Smooth muscle cell (in vitro differentiated cells): ENCODE data around the gene PRKCQ. TPM values are rescaled to one million over a fixed set of nuclear protein-coding genes. Genes with fewer than 3 reads are reported as not detected.

ENCODE experiments used
- DNase-seq: peaks from one replicate; lab custom pipeline; 2025; ENCODE audit not compliant: unreplicated experiment; lab: John Stamatoyannopoulos, UW
- H2AFZ ChIP-seq: fragments of 200-600 bp; sonication (generic); 2 replicates; pipeline ENCODE4 v1.6.0; 2016; ENCODE audit warnings: antibody characterized with exemption, low read depth, mild to moderate bottlenecking
- H3F3A ChIP-seq: fragments of 200-600 bp; sonication (generic); 2 replicates; pipeline ENCODE4 v1.6.0; 2017; ENCODE audit warnings: antibody characterized with exemption, low read depth
- H3K27ac ChIP-seq: fragments of 200-600 bp; sonication (generic); 2 replicates; pipeline ENCODE4 v1.5.1; 2016; ENCODE audit warnings: low read depth, mild to moderate bottlenecking
- H3K27me3 ChIP-seq: fragments of 200-600 bp; sonication (generic); 2 replicates; pipeline ENCODE4 v1.6.1; 2016; ENCODE audit warnings: low read depth, mild to moderate bottlenecking
- H3K36me3 ChIP-seq: fragments of 200-600 bp; sonication (generic); 2 replicates; pipeline ENCODE4 v1.5.1; 2016; ENCODE audit warnings: low read depth
- H3K4me1 ChIP-seq: fragments of 200-600 bp; sonication (generic); 2 replicates; pipeline ENCODE4 v1.5.1; 2016; ENCODE audit warnings: low read depth
- H3K4me2 ChIP-seq: fragments of 200-600 bp; sonication (generic); 2 replicates; pipeline ENCODE4 v1.6.0; 2016; ENCODE audit warnings: mild to moderate bottlenecking
- H3K4me3 ChIP-seq: fragments of 200-600 bp; sonication (generic); 2 replicates; pipeline ENCODE4 v1.5.1; 2016; ENCODE audit warnings: mild to moderate bottlenecking
- H3K79me2 ChIP-seq: fragments of 200-600 bp; sonication (generic); 2 replicates; pipeline ENCODE4 v1.6.0; 2016; ENCODE audit warnings: low read depth, mild to moderate bottlenecking
- H3K9ac ChIP-seq: fragments of 200-600 bp; sonication (generic); 2 replicates; pipeline ENCODE4 v1.6.0; 2016; ENCODE audit warnings: low read depth
- H3K9me3 ChIP-seq: fragments of 200-600 bp; sonication (generic); replicated peaks from 2 replicates; pipeline ENCODE4 v1.5.1; 2016; ENCODE audit warnings: low read depth
- H4K20me1 ChIP-seq: fragments of 200-600 bp; sonication (generic); 2 replicates; pipeline ENCODE4 v1.6.0; 2016; ENCODE audit warnings: low read depth
- WGBS: methylation state at CpG from one replicate; pipeline ENCODE4 v1.1.7; 2016; ENCODE audit warnings: low lambda C conversion rate; 5-methylcytosine and 5-hydroxymethylcytosine counted together
- polyA plus RNA-seq: library from polyadenylated mRNA; unstranded; fragments of >200 nt; fragmentation: Nextera tagmentation; extraction: Ambion mirVana; gene quantifications from 2 replicates; pipeline ENCODE4 v1.2.1, GENCODE V29; 2016
- total RNA-seq: library from RNA; depleted of rRNA; stranded (reverse); fragments of >200 nt; gene quantifications from 2 replicates; pipeline ENCODE4 v1.2.3, GENCODE V29; 2014
- TF ChIP-seq, protein P1 (sequence below): fragments of 200-600 bp; sonication (generic); IDR thresholded peaks from 2 replicates; pipeline ENCODE4 v1.5.1; 2017; ENCODE audit warnings: borderline replicate concordance, mild to moderate bottlenecking, antibody characterized with exemption; ENCODE audit not compliant: insufficient read depth, poor library complexity, severe bottlenecking

PRKCQ gene
- total and polyA plus RNA-seq, 2 experiments from 2014 or later: 0.27 to 0.38 TPM

DNA sequence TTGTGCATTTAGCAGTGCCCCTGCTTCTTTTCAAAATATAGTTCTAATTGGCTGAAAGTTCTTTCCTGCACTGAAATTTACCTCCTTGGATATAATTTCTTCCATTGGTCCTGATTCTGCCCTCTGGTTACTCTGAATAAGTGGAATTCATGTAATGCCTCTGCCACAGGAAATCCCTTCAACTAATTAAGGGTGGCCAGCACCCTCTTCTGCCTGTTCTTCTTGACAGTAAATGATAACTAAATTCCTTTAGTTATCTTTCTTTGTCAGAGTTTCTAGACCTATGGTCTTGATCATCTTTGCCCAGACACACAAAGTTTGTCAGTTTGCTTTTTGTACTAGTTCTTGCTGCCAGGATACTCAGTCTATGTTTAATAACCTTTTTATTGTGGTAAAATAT, 40.2 kb downstream of the PRKCQ start:
- TF ChIP-seq, protein P1, sequence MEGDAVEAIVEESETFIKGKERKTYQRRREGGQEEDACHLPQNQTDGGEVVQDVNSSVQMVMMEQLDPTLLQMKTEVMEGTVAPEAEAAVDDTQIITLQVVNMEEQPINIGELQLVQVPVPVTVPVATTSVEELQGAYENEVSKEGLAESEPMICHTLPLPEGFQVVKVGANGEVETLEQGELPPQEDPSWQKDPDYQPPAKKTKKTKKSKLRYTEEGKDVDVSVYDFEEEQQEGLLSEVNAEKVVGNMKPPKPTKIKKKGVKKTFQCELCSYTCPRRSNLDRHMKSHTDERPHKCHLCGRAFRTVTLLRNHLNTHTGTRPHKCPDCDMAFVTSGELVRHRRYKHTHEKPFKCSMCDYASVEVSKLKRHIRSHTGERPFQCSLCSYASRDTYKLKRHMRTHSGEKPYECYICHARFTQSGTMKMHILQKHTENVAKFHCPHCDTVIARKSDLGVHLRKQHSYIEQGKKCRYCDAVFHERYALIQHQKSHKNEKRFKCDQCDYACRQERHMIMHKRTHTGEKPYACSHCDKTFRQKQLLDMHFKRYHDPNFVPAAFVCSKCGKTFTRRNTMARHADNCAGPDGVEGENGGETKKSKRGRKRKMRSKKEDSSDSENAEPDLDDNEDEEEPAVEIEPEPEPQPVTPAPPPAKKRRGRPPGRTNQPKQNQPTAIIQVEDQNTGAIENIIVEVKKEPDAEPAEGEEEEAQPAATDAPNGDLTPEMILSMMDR: no peak
- no peaks in the 10 kb centered on the region for H4K20me1 ChIP-seq

GRCh38 chr10:6537770-6538169, 42.3 kb downstream of the PRKCQ start:
- Histone ChIP-seq H2AFZ (no peak overlapping the region), H3K9me3 (no peaks in the 10 kb centered on the region), H4K20me1 (no peaks in the 10 kb centered on the region), H3K27ac (no peak overlapping the region), H3K27me3 (no peaks in the 10 kb centered on the region), H3K36me3 (no peaks in the 10 kb centered on the region), H3K4me2 (no peak overlapping the region), H3K4me1 (peaks cover under 1% of the 10 kb centered on the region), H3K79me2 (no peaks in the 10 kb centered on the region), H3K4me3 (no peak overlapping the region), H3K9ac (no peak overlapping the region), H3F3A (no peaks in the 10 kb centered on the region)
- 86% methylated on average over 5 of the region's 5 CpGs for WGBS
- TF ChIP-seq, protein P1: no peak
- no peak for DNase-seq

More for the DNA sequence above, 40.2 kb downstream of the PRKCQ start:
- H3K36me3 ChIP-seq: no peaks in the 10 kb centered on the region
- H3K4me1 ChIP-seq: peaks cover 6% of the 10 kb centered on the region
- H3K9me3 ChIP-seq: no peaks in the 10 kb centered on the region
- H3F3A ChIP-seq: no peaks in the 10 kb centered on the region
- H3K79me2 ChIP-seq: no peaks in the 10 kb centered on the region
- H3K27ac ChIP-seq: no peak overlapping the region
- no peak for DNase-seq
- no peak overlapping the region for H3K4me2 ChIP-seq
- H3K27me3 ChIP-seq: no peaks in the 10 kb centered on the region
- H3K4me3 ChIP-seq: no peak overlapping the region
- H2AFZ ChIP-seq: no peak overlapping the region
- H3K9ac ChIP-seq: no peak overlapping the region

- DNase-seq: no peak
- no peaks in the 10 kb centered on the region for H4K20me1 ChIP-seq
- H3K4me3 ChIP-seq: no peak overlapping the region
- no peaks in the 10 kb centered on the region for H3K36me3 ChIP-seq
- H3K27me3 ChIP-seq: no peaks in the 10 kb centered on the region
- H3F3A ChIP-seq: no peaks in the 10 kb centered on the region
- 98% methylated on average over 3 of the region's 3 CpGs for WGBS
- H3K27ac ChIP-seq: no peak overlapping the region
- no peaks in the 10 kb centered on the region for H3K9me3 ChIP-seq
- no peak overlapping the region for H3K9ac ChIP-seq
- no peak overlapping the region for H2AFZ ChIP-seq
- TF ChIP-seq, protein P1: no peak
- no peaks in the 10 kb centered on the region for H3K79me2 ChIP-seq
- no peaks in the 10 kb centered on the region for H3K4me1 ChIP-seq
- H3K4me2 ChIP-seq: no peak overlapping the region
Observed at GRCh38 chr10:6536102-6536501, 44.0 kb downstream of the PRKCQ start.

DNA sequence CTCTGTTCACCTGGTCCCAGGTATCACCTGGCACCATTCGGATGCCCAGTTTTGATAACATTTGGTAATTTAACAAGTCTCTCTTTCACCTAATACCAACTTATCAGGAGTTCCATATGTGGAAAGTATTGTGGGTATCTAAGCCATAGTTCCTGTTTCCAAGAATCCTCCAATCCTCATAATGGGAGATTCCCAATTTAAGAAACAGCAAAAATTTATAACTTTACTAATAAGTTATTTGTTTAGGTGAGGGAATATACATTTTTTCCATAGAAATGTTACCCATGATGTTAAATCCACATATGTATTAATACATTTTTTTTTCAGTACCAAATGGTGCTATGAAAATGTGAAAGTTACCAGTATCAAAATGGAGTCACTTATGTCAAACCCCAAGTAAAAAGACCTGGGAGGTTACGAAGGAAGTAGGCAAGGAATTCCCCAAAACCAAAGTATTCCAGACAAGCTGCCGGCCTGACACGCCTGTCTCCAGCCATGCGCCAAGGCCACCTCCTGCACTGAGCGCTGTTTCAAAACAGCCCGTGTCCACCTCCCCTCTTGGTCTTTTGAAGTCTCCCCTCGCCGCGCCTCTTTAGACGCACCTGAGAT, 44.8 kb downstream of the PRKCQ start:
- Histone ChIP-seq H3K9ac (no peak overlapping the region), H3K36me3 (no peaks in the 10 kb centered on the region), H3F3A (no peaks in the 10 kb centered on the region), H3K4me1 (no peaks in the 10 kb centered on the region), H3K4me3 (no peak overlapping the region), H2AFZ (no peak overlapping the region), H3K4me2 (no peak overlapping the region), H3K79me2 (no peaks in the 10 kb centered on the region), H3K27me3 (no peaks in the 10 kb centered on the region), H3K9me3 (no peaks in the 10 kb centered on the region), H4K20me1 (no peaks in the 10 kb centered on the region), H3K27ac (no peak overlapping the region)
- TF ChIP-seq, protein P1: no peak
- WGBS: 93% methylated on average over 11 of the region's 11 CpGs
- no peak for DNase-seq
